ENCODE measurements around the gene RETSAT.

DNA sequence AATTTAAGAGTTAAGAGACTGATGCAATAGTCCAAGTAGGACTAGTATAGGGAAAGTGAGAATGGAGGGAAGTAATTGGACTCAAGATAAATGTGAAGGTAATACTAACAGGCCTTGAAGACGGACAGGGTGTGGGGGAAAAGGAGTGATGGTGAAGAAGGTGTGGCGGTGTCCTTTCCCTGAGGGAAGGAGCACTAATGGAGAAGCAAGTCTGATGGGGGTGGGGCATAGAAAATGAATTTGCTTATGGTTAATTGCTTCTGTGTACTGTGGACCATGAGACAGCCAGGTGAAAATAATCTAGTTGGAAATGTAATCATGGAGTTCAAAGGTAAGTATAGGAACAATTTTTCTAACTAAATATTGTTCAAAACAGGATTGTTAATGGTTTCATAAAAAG, 19.4 kb downstream of the RETSAT start:
- TF ChIP-seq POLR2A (IDR thresholded peaks at IDR 0.05), result no peak
- no peak for TF ChIP-seq CTCF (IDR thresholded peaks at IDR 0.05)

All from heart left ventricle (tissue), 13 donors.